Caki2 (cell line): ENCODE results near the gene RDX. TPM values are rescaled to one million over a fixed set of nuclear protein-coding genes. Genes with fewer than 3 reads are reported as not detected.

Source experiments
- DNase-seq: peaks from one replicate; pipeline ENCODE4 v3.0.0-alpha.2; 2015; ENCODE audit warnings: low read depth
- in situ Hi-C: cut with HindIII; loops from 2 replicates; pipeline ENCODE4 v1.10.0; 2016; ENCODE audit warnings: low sequenced_read_pairs, low pct_unique_long_range_greater_than_20kb, mixed read lengths
- total RNA-seq: library from RNA; depleted of rRNA; stranded (reverse); fragments of >200 nt; shearing (Covaris generic); gene quantifications from 2 replicates; pipeline ENCODE4 v1.2.3, GENCODE V29; 2014; ENCODE audit warnings: low replicate concordance

RDX gene
- total RNA-seq, 1 experiment from 2014 or later: 29.9 TPM

GRCh38 chr11:110186867-110187266 is 109.5 kb downstream of the RDX start:
- in situ Hi-C loops: no loop called here
- DNase-seq: no peak

- in situ Hi-C loops: no loop called here
- DNase-seq: no peak
Measured at GRCh38 chr11:110186456-110186855, 110.0 kb downstream of the RDX start.

- in situ Hi-C loops: no loop called here
- no peak for DNase-seq
Measured at GRCh38 chr11:110185599-110185998, 110.8 kb downstream of the RDX start.

- in situ Hi-C loops: no loop called here
- no peak for DNase-seq
Measured at GRCh38 chr11:110185121-110185591, 111.3 kb downstream of the RDX start.

GRCh38 chr11:110184456-110184855 is 112.0 kb downstream of the RDX start:
- DNase-seq: no peak
- in situ Hi-C loops: no loop called here

GRCh38 chr11:110182886-110183285 is 113.5 kb downstream of the RDX start:
- in situ Hi-C loops: no loop called here
- DNase-seq: no peak

GRCh38 chr11:110179064-110179463 is 117.3 kb downstream of the RDX start:
- no peak for DNase-seq
- in situ Hi-C loops: no loop called here

- DNase-seq: no peak
- in situ Hi-C loops: no loop called here
Measured at GRCh38 chr11:110177086-110177456, 119.3 kb downstream of the RDX start.

GRCh38 chr11:110176366-110177085 is 119.9 kb downstream of the RDX start:
- in situ Hi-C loops: no loop called here
- no peak for DNase-seq

GRCh38 chr11:110174645-110175310 is 121.6 kb downstream of the RDX start:
- in situ Hi-C loops: no loop called here
- no peak for DNase-seq

GRCh38 chr11:110173811-110174644 is 122.4 kb downstream of the RDX start:
- in situ Hi-C loops: no loop called here
- DNase-seq: no peak

- in situ Hi-C loops: no loop called here
- no peak for DNase-seq
Measured at GRCh38 chr11:110172468-110173065, 123.8 kb downstream of the RDX start.

- DNase-seq: no peak
- in situ Hi-C loops: no loop called here
Measured at GRCh38 chr11:110169738-110170137, 126.7 kb downstream of the RDX start.

- DNase-seq: no peak
- in situ Hi-C loops: no loop called here
Measured at GRCh38 chr11:110168033-110168803, 128.2 kb downstream of the RDX start.

- DNase-seq: no peak
- in situ Hi-C loops: no loop called here
Measured at GRCh38 chr11:110165039-110165925, 131.1 kb downstream of the RDX start.

- DNase-seq: no peak
- in situ Hi-C loops: no loop called here
Measured at GRCh38 chr11:110162216-110162615, 134.2 kb downstream of the RDX start.

- in situ Hi-C loops: no loop called here
Measured at GRCh38 chr11:110161061-110161460, 135.4 kb downstream of the RDX start.

More at GRCh38 chr11:110161061-110161460, 135.4 kb downstream of the RDX start:
- no peak for DNase-seq
